K562 (cell line): ENCODE results near the gene HIRIP3. TPM values are rescaled to one million over a fixed set of nuclear protein-coding genes. Genes with fewer than 3 reads are reported as not detected.

ENCODE experiments used
- EGR1 ChIP-seq: fragments of 450-650 bp; conservative IDR thresholded peaks from 2 replicates; pipeline ENCODE4 v1.6.1; 2017; ENCODE audit warnings: mild to moderate bottlenecking
- FOS ChIP-seq: IDR thresholded peaks from 3 replicates; pipeline ENCODE4 v1.6.1; 2011; ENCODE audit not compliant: insufficient read length; ENCODE audit errors: extremely low read depth
- HDAC1 ChIP-seq, 2 experiments: fragments of 450-650 bp; IDR thresholded peaks; 2 replicates each; pipeline ENCODE4 v1.6.1; 2016 to 2017; ENCODE audit warnings: inconsistent platforms in 1 of 2, mild to moderate bottlenecking in 1 of 2, moderate library complexity in 1 of 2
- HMBOX1 ChIP-seq: sonication (generic); IDR thresholded peaks from 2 replicates; pipeline ENCODE4 v1.6.1; 2016
- KAT2B ChIP-seq: IDR thresholded peaks from one replicate; pipeline ENCODE4 v1.6.1; 2012; ENCODE audit warnings: low read depth, mild to moderate bottlenecking, control low read depth, inconsistent platforms, low read length, moderate library complexity
- KLF16 ChIP-seq: IDR thresholded peaks from 2 replicates; pipeline ENCODE4 v1.6.1; 2016; ENCODE audit warnings: antibody characterized with exemption
- MCM3 ChIP-seq: fragments of 450-650 bp; IDR thresholded peaks from 2 replicates; pipeline ENCODE4 v1.6.1; 2016
- MEIS2 ChIP-seq: fragments of 450-650 bp; IDR thresholded peaks from 2 replicates; pipeline ENCODE4 v1.6.1; 2014; ENCODE audit warnings: mild to moderate bottlenecking; ENCODE audit not compliant: partially characterized antibody
- NFE2 ChIP-seq: IDR thresholded peaks from 2 replicates; pipeline ENCODE4 v1.6.1; 2014; ENCODE audit warnings: antibody characterized with exemption, low read depth
- PURB ChIP-seq: sonication (generic); formaldehyde crosslinking; IDR thresholded peaks from 2 replicates; pipeline ENCODE4 v1.9.0; 2021; ENCODE audit warnings: low read depth, mild to moderate bottlenecking, missing genetic modification reagents
- RREB1 ChIP-seq: fragments of 250-450 bp; sonication (Bioruptor Pico); IDR thresholded peaks from 2 replicates; pipeline ENCODE4 v1.4.0; 2020
- SLC30A9 ChIP-seq: fragments of 250-450 bp; sonication (Bioruptor Pico); IDR thresholded peaks from 2 replicates; pipeline ENCODE4 v1.8.0; 2022; ENCODE audit warnings: mild to moderate bottlenecking, moderate library complexity
- SMAD3 ChIP-seq: fragments of 450-650 bp; formaldehyde crosslinking; conservative IDR thresholded peaks from 2 replicates; pipeline ENCODE4 v1.4.0; 2020; ENCODE audit warnings: mild to moderate bottlenecking
- SOX6 ChIP-seq: fragments of 450-650 bp; IDR thresholded peaks from 2 replicates; pipeline ENCODE4 v1.6.1; 2014; ENCODE audit warnings: mild to moderate bottlenecking
- VEZF1 ChIP-seq: fragments of 200-800 bp; sonication (Bioruptor generic); IDR thresholded peaks from 2 replicates; pipeline ENCODE4 v1.6.1; 2017; ENCODE audit warnings: missing genetic modification characterization, missing compliant biosample characterization
- ZNF124 ChIP-seq: sonication (generic); formaldehyde crosslinking; IDR thresholded peaks from 2 replicates; pipeline ENCODE4 v1.8.1; 2022; ENCODE audit warnings: missing genetic modification reagents
- ZNF384 ChIP-seq: IDR thresholded peaks from 2 replicates; pipeline ENCODE4 v1.6.1; 2012; ENCODE audit warnings: low read depth, low read length, improper control_type of control experiment
- polyA plus RNA-seq, 8 experiments: library from polyadenylated mRNA; depleted of rRNA in 4 of 8; stranded (reverse) in 5 of 8; unstranded in 3 of 8; fragments of >200 nt; fragmentation: Nextera tagmentation in 2 of 8; fragmentation: Illumina TruSeq in 1 of 8; extraction: Ambion mirVana in 2 of 8; extraction: Trizol in 1 of 8; gene quantifications; 2 replicates each; pipeline versions ENCODE4 v1.2.1 to v1.2.3, GENCODE V29; 2011 to 2014; ENCODE audit warnings: inconsistent platforms in 1 of 8, missing spikeins in 1 of 8
- total RNA-seq, 7 experiments: library from RNA; depleted of rRNA in 6 of 7; stranded (reverse); fragments of >200 nt in 6 of 7; fragmentation: Illumina TruSeq in 2 of 7; extraction: Trizol in 2 of 7; gene quantifications; 2 replicates each; pipeline versions ENCODE4 v1.2.1 to v1.2.3, GENCODE V29; 2011 to 2021; ENCODE audit warnings: low replicate concordance in 1 of 7
- TF ChIP-seq, protein P1 (sequence below): fragments of 250-450 bp; sonication (Bioruptor Pico); IDR thresholded peaks from 2 replicates; pipeline ENCODE4 v1.8.0; 2021; ENCODE audit warnings: moderate library complexity, mild to moderate bottlenecking, inconsistent platforms
- TF ChIP-seq, protein P2 (sequence below): fragments of 450-650 bp; IDR thresholded peaks from 2 replicates; pipeline ENCODE4 v1.6.1; 2014; ENCODE audit warnings: low read depth, mild to moderate bottlenecking, moderate library complexity, borderline replicate concordance

The HIRIP3 gene
- total and polyA plus RNA-seq, 9 of the 15 experiments (the other 6 are each of a cell fraction or from before 2014, with no cell fraction given), result 3.3 to 38.2 (median 18.2) TPM

- peak; percentile 20 for TF ChIP-seq MEIS2
- TF ChIP-seq NFE2, result peak; percentile 58
- TF ChIP-seq FOS, result no peak
- TF ChIP-seq ZNF384, result no peak
- no peak for TF ChIP-seq HMBOX1
- TF ChIP-seq HDAC1 (IDR thresholded peaks at IDR 0.05), result peak in 1 of 2 experiments; percentile 77; a peak in 2 of 4 replicates
- TF ChIP-seq KAT2B, result no peak
- peak; percentile 44 for TF ChIP-seq KLF16
- TF ChIP-seq SOX6, result peak; percentile 59
- TF ChIP-seq, protein P1, sequence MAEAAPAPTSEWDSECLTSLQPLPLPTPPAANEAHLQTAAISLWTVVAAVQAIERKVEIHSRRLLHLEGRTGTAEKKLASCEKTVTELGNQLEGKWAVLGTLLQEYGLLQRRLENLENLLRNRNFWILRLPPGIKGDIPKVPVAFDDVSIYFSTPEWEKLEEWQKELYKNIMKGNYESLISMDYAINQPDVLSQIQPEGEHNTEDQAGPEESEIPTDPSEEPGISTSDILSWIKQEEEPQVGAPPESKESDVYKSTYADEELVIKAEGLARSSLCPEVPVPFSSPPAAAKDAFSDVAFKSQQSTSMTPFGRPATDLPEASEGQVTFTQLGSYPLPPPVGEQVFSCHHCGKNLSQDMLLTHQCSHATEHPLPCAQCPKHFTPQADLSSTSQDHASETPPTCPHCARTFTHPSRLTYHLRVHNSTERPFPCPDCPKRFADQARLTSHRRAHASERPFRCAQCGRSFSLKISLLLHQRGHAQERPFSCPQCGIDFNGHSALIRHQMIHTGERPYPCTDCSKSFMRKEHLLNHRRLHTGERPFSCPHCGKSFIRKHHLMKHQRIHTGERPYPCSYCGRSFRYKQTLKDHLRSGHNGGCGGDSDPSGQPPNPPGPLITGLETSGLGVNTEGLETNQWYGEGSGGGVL (CRISPR knock-in tag), result no peak
- no peak for TF ChIP-seq SLC30A9 (CRISPR knock-in tag)
- no peak for TF ChIP-seq RREB1 (CRISPR knock-in tag)
- TF ChIP-seq, protein P2, sequence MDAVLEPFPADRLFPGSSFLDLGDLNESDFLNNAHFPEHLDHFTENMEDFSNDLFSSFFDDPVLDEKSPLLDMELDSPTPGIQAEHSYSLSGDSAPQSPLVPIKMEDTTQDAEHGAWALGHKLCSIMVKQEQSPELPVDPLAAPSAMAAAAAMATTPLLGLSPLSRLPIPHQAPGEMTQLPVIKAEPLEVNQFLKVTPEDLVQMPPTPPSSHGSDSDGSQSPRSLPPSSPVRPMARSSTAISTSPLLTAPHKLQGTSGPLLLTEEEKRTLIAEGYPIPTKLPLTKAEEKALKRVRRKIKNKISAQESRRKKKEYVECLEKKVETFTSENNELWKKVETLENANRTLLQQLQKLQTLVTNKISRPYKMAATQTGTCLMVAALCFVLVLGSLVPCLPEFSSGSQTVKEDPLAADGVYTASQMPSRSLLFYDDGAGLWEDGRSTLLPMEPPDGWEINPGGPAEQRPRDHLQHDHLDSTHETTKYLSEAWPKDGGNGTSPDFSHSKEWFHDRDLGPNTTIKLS, result peak; percentile 46; the same call in 1 of the 2 replicates
- peak; percentile 80 for TF ChIP-seq EGR1
- TF ChIP-seq VEZF1 (CRISPR knock-in tag), result peak; percentile 22; the same call in 1 of the 2 replicates
- no peak for TF ChIP-seq ZNF124 (CRISPR knock-in tag)
- TF ChIP-seq MCM3, result no peak
- no peak for TF ChIP-seq PURB (CRISPR knock-in tag)
- TF ChIP-seq SMAD3 (CRISPR knock-in tag), result no peak
Measured at GRCh38 chr16:30033270-30033669, 37.9 kb upstream of the HIRIP3 start (continued).
